NAMALWA (cell line): ENCODE measurements around the gene GTSE1.

Source experiments
- DNase-seq: peaks from one replicate; pipeline ENCODE4 v3.0.0-alpha.2; 2015; ENCODE audit warnings: low spot score

Gene GTSE1

GRCh38 chr22:46380069-46380468, 83.4 kb downstream of the GTSE1 start:
- DNase-seq, result no peak
